22Rv1 (cell line): ENCODE data around the gene PIKFYVE.
"Not testable (repeated sequence)": the region's sequence is repeated elsewhere in the genome, so short reads cannot be mapped to it uniquely, and the experiment has no call there.

Source experiments
- H3K27ac ChIP-seq: fragments of 450-650 bp; 2 replicates; pipeline ENCODE4 v1.5.1; 2017
- CTCF ChIP-seq: fragments of 450-650 bp; IDR thresholded peaks from 2 replicates; pipeline ENCODE4 v1.5.1; 2017; ENCODE audit warnings: mild to moderate bottlenecking
- ZFX ChIP-seq: fragments of 450-650 bp; IDR thresholded peaks from 2 replicates; pipeline ENCODE4 v1.6.1; 2017; ENCODE audit warnings: antibody characterized with exemption, borderline replicate concordance

PIKFYVE gene

GRCh38 chr2:208265801-208266552, at the start of gene PIKFYVE:
Gene PIKFYVE, plus strand, starts transcription at chr2:208266255. Its CDS starts 5,265 bp downstream, at chr2:208271520.
- peak within 1 kb of the TSS; percentile 86 for H3K27ac ChIP-seq
- TF ChIP-seq ZFX (no peak), CTCF (no peak; the same call in 1 of the 2 replicates)

GRCh38 chr2:208221873-208222272, 44.2 kb upstream of the PIKFYVE start:
- H3K27ac ChIP-seq: not testable (repeated sequence)

- H3K27ac ChIP-seq: no peak overlapping the region
- TF ChIP-seq CTCF (no peak), ZFX (no peak)
Measured at GRCh38 chr2:208222351-208222750, 43.7 kb upstream of the PIKFYVE start.

GRCh38 chr2:208224802-208225201, 41.3 kb upstream of the PIKFYVE start:
- TF ChIP-seq CTCF: no peak
- no peak for TF ChIP-seq ZFX
- H3K27ac ChIP-seq: no peak overlapping the region

- no peak for TF ChIP-seq CTCF
- TF ChIP-seq ZFX: no peak
- H3K27ac ChIP-seq: no peak overlapping the region
Measured at GRCh38 chr2:208227581-208228232, 38.3 kb upstream of the PIKFYVE start.

- no peak for TF ChIP-seq CTCF
- TF ChIP-seq ZFX: no peak
Measured at GRCh38 chr2:208228476-208228875, 37.6 kb upstream of the PIKFYVE start.

GRCh38 chr2:208234786-208235185, 31.3 kb upstream of the PIKFYVE start:
- no peak overlapping the region for H3K27ac ChIP-seq
- TF ChIP-seq ZFX (no peak), CTCF (no peak)

More at GRCh38 chr2:208228476-208228875, 37.6 kb upstream of the PIKFYVE start:
- no peak overlapping the region for H3K27ac ChIP-seq
